Right lobe of liver (tissue), 4 donors: ENCODE measurements around the gene WNT4.

Experiments used
- CTCF ChIP-seq, 4 donors: fragments of 200-600 bp in 3 of 4; fragments of 450-650 bp in 1 of 4; IDR thresholded peaks; one replicate each; pipeline versions ENCODE4 v1.5.1 to v1.8.0; 2016 to 2022; ENCODE audit warnings: antibody characterized with exemption in 4 of 4, mild to moderate bottlenecking in 2 of 4
- POLR2A ChIP-seq: fragments of 450-650 bp; IDR thresholded peaks from one replicate; pipeline ENCODE4 v1.6.1; 2017; ENCODE audit warnings: antibody characterized with exemption, mild to moderate bottlenecking
- donor health status: DM: no; HTN: no; CAD: no.
- donor health status: DM: no; HTN: no; CAD: no.
- donor health status: DM: no; HTN: yes; CAD: no.

GRCh38 chr1:22088331-22088730 is 54.6 kb downstream of the WNT4 start:
- TF ChIP-seq CTCF (IDR thresholded peaks at IDR 0.05): no peak
- TF ChIP-seq POLR2A: no peak
